Body of pancreas (tissue), 4 donors: Measurements from ENCODE around the gene GAMT. TPM values are rescaled to one million over a fixed set of nuclear protein-coding genes. Genes with fewer than 3 reads are reported as not detected.
"Not testable (repeated sequence)": the region's sequence is repeated elsewhere in the genome, so short reads cannot be mapped to it uniquely, and the experiment has no call there.

Experiments
- ATAC-seq: fragments of 150-250 bp; one replicate; pipeline ENCODE4 v1.9.1; 2016
- DNase-seq, 4 donors: peaks; one replicate each; pipeline ENCODE4 v3.0.0-alpha.2; 2019
- H3K27ac ChIP-seq, 4 donors: fragments of 200-600 bp; sonication (generic); 1 replicate in 3 of 4; 2 replicates in 1 of 4; pipeline versions ENCODE4 v1.5.1 to v1.6.1; 2016 to 2019; ENCODE audit warnings: mild to moderate bottlenecking in 1 of 4, mixed read lengths in 1 of 4, moderate library complexity in 1 of 4
- H3K27me3 ChIP-seq, 2 donors: fragments of 200-600 bp; sonication (generic); one replicate each; pipeline ENCODE4 v1.6.0; 2016; ENCODE audit warnings: mild to moderate bottlenecking in 1 of 2
- H3K36me3 ChIP-seq, 2 donors: fragments of 200-600 bp; sonication (generic); replicated peaks in 1 of 2; 2 replicates each; pipeline ENCODE4 v1.5.1; 2016; ENCODE audit warnings: low read depth in 2 of 2; ENCODE audit not compliant: insufficient read depth in 1 of 2
- H3K4me1 ChIP-seq: fragments of 200-600 bp; sonication (generic); one replicate; pipeline ENCODE4 v1.6.0; 2016
- H3K4me3 ChIP-seq, 2 donors: fragments of 200-600 bp; sonication (generic); 1 replicate in 1 of 2; 2 replicates in 1 of 2; pipeline ENCODE4 v1.5.1; 2016 to 2019
- H3K9me3 ChIP-seq, 3 donors: fragments of 200-600 bp; sonication (generic); 1 replicate in 2 of 3; 2 replicates in 1 of 3; pipeline ENCODE4 v1.5.1; 2016
- POLR2A ChIP-seq, 3 donors: fragments of 450-650 bp; IDR thresholded peaks; one replicate each; pipeline ENCODE4 v1.6.1; 2016; ENCODE audit warnings: antibody characterized with exemption in 3 of 3, mild to moderate bottlenecking in 2 of 3
- WGBS, 2 donors: methylation state at CpG; one replicate each; pipeline ENCODE4 v1.1.5; 2017; 5-methylcytosine and 5-hydroxymethylcytosine counted together
- intact Hi-C: fragments of 100-400 bp; cut with DNase I; formaldehyde crosslinking; loops from one replicate; pipeline ENCODE4 v1.15.1; 2023
- total RNA-seq, 2 donors: library from RNA; depleted of rRNA; stranded (reverse); fragments of >200 nt; gene quantifications; one replicate each; pipeline ENCODE4 v1.1.0, GENCODE V29; 2016
- TF ChIP-seq, protein P1 (sequence below), 7 experiments: fragments of 450-650 bp in 4 of 7; fragments of 200-600 bp in 3 of 7; sonication (generic) in 3 of 7; IDR thresholded peaks; one replicate each; pipeline ENCODE4 v1.5.1; 2016 to 2019; ENCODE audit warnings: antibody characterized with exemption in 7 of 7

Gene GAMT
- total RNA-seq, 2 donors from 2014 or later: 70.2 to 129 TPM

DNA sequence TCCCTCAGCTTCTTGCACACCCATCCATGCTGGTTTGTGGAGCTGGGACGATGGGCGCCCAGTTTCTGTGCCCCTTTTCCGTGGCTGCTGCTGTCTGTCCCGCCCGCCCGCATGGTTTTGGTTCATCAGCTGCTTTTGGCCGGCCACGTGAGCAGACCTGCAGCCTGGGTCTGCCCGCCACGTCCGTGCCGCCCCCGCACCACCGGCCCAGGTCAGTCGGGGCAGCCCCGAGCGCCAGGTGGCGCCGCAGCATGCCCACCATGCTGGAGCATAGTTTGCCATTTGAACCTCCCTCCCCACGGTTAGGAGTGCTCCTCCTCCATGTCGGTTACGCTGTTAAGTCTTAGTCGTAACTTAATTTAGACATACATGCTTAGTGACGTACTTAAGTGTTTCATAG, 21.6 kb upstream of the GAMT start:
- TF ChIP-seq, protein P1, sequence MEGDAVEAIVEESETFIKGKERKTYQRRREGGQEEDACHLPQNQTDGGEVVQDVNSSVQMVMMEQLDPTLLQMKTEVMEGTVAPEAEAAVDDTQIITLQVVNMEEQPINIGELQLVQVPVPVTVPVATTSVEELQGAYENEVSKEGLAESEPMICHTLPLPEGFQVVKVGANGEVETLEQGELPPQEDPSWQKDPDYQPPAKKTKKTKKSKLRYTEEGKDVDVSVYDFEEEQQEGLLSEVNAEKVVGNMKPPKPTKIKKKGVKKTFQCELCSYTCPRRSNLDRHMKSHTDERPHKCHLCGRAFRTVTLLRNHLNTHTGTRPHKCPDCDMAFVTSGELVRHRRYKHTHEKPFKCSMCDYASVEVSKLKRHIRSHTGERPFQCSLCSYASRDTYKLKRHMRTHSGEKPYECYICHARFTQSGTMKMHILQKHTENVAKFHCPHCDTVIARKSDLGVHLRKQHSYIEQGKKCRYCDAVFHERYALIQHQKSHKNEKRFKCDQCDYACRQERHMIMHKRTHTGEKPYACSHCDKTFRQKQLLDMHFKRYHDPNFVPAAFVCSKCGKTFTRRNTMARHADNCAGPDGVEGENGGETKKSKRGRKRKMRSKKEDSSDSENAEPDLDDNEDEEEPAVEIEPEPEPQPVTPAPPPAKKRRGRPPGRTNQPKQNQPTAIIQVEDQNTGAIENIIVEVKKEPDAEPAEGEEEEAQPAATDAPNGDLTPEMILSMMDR (IDR thresholded peaks at IDR 0.05): no peak
- no peak for TF ChIP-seq POLR2A (IDR thresholded peaks at IDR 0.05)

DNA sequence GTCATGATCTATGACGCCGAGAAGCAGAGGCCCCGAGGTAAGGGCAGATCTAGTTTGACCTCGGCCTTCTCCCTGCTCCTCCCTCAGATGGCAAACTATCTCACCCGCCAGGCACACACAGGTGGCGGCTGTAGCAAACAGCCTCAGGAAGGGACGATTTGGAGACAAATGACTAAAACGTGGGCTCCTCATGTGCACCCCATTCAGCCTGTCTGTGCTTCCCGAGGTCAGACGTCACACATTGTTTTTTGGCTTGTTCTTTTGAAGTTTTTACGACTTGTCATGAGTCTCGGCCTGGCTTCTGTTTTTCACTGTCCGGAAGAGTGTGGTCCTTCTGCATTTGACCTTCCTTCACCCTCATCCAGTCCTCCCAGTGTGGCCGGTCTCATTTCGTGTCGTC, 21.0 kb upstream of the GAMT start:
- Histone ChIP-seq H3K4me3 (no peak overlapping the region), H3K27me3 (no peaks in the 10 kb centered on the region), H3K36me3 (peaks cover 15 to 39% of the 10 kb centered on the region in 2 donors), H3K27ac (no peak overlapping the region), H3K9me3 (no peaks in the 10 kb centered on the region), H3K4me1 (peaks cover 19% of the 10 kb centered on the region)
- ATAC-seq (no peak), DNase-seq (no peak)
- intact Hi-C loops: no loop called here
- WGBS, 2 donors: 79 to 87% methylated on average over 12 to 16 of the region's 16 CpGs
- no peak for TF ChIP-seq POLR2A (IDR thresholded peaks at IDR 0.05)
- TF ChIP-seq, protein P1 (IDR thresholded peaks at IDR 0.05): no peak

More for the DNA sequence above, 21.6 kb upstream of the GAMT start:
- H3K27ac ChIP-seq: no peak overlapping the region
- ATAC-seq: no peak
- no peaks in the 10 kb centered on the region for H3K9me3 ChIP-seq
- peaks cover 13% of the 10 kb centered on the region for H3K4me1 ChIP-seq
- intact Hi-C loops: no loop called here
- H3K36me3 ChIP-seq: peaks cover 15 to 39% of the 10 kb centered on the region in 2 donors
- WGBS, 2 donors: 88 to 94% methylated on average over 24 of the region's 24 CpGs
- no peaks in the 10 kb centered on the region for H3K27me3 ChIP-seq
- no peak for DNase-seq
- H3K4me3 ChIP-seq: no peak overlapping the region

DNA sequence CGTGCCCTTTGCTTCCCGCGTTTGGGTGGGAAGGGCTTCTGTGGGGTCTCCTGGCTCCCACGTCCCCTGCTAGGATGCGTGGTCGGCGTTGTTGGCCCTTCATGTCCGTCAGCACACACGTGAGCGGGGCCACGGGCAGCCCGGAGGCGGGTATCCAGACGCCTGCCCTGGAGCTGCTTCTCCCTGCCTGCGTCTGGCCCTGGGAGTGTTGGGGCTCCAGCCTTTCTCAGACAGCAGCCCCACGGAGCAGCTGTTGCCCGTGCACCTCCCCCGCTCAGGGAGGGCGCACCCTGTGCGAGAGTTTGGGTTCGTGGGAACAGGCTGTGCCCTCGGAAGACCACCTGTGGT, 20.6 kb upstream of the GAMT start:
- DNase-seq (no peak), ATAC-seq (no peak)
- no peak overlapping the region for H3K4me3 ChIP-seq
- no peaks in the 10 kb centered on the region for H3K27me3 ChIP-seq
- H3K27ac ChIP-seq: no peak overlapping the region
- intact Hi-C loops: no loop called here
- peaks cover 15 to 39% of the 10 kb centered on the region in 2 donors for H3K36me3 ChIP-seq
- H3K4me1 ChIP-seq: peaks cover 23% of the 10 kb centered on the region
- TF ChIP-seq POLR2A (IDR thresholded peaks at IDR 0.05): no peak
- TF ChIP-seq, protein P1 (IDR thresholded peaks at IDR 0.05): no peak
- WGBS, 2 donors: 86 to 100% methylated on average over 1 to 22 of the region's 22 CpGs
- H3K9me3 ChIP-seq: no peaks in the 10 kb centered on the region

DNA sequence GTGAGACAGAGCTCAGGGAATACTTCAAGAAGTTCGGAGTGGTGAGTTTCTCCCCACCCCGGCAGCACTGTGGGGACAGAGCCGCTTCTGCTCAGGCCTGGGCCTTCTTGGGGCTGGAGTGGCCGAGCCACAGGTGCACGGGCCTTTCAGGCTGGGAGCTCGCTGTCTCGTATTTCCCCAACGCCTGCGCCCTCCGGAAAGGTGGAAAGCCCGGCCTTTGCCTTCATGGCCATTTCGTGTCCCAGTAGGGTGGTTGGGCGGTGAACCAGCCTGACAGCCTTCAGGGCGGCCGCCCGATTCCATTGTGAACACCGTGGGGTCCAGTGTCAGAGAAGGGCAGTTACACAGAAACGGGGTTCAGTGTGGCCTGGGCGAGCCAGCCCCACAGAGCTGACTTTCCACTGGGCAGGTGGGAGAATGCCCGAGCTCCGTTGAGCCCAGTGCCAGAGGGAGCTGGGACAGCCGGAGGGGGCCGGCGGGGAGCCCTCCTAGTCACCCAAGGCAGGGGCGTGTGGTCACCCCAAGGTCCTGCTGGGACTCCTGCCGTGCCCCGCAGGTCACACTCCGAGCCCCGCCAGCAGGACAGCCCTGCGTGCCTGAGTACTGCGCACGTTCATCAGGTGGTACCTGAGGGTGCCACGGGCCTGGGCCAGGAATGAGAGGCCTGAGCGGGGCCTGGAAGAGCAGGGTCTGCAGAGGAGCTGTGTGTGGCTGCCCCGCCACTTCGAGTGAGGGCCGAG, 20.0 kb upstream of the GAMT start:
- TF ChIP-seq, protein P1 (IDR thresholded peaks at IDR 0.05): no peak
- no peak for TF ChIP-seq POLR2A (IDR thresholded peaks at IDR 0.05)
- Histone ChIP-seq H3K27ac (no peak overlapping the region), H3K4me1 (peaks cover 29% of the 10 kb centered on the region), H3K9me3 (no peaks in the 10 kb centered on the region), H3K36me3 (peaks cover 15 to 38% of the 10 kb centered on the region in 2 donors), H3K4me3 (no peak overlapping the region), H3K27me3 (no peaks in the 10 kb centered on the region)
- intact Hi-C loops: no loop called here
- WGBS, 2 donors: 92% methylated on average over 9 to 37 of the region's 37 CpGs
- no peak for ATAC-seq
- DNase-seq: no peak

DNA sequence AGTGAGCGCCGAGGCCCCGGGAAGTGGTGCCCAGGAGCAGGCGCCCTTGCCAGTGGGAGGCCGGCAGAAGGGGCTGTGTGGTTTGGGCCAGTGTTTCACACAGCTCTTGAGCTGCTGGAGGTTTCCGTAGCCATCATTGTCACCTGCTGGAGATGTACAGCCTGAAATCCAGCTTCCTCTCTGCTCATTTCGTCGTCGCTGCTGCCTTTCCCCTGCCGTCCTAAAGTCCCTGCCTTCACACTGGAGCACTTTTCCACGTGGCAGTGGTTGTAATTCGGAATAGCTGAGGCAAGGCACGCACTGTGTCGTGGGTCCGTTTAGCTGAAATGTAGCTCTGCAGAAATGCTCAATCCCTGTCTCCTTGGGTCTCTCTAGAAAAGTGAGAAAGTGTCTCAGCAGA, 19.2 kb upstream of the GAMT start:
- Histone ChIP-seq H3K4me3 (no peak overlapping the region), H3K4me1 (peaks cover 37% of the 10 kb centered on the region), H3K27me3 (no peaks in the 10 kb centered on the region), H3K36me3 (peaks cover 15 to 36% of the 10 kb centered on the region in 2 donors), H3K9me3 (no peaks in the 10 kb centered on the region), H3K27ac (no peak overlapping the region)
- 92 to 95% methylated on average over 15 of the region's 15 CpGs for WGBS, 2 donors
- ATAC-seq (no peak), DNase-seq (no peak)
- no peak for TF ChIP-seq POLR2A (IDR thresholded peaks at IDR 0.05)
- TF ChIP-seq, protein P1 (IDR thresholded peaks at IDR 0.05): no peak
- intact Hi-C loops: no loop called here

DNA sequence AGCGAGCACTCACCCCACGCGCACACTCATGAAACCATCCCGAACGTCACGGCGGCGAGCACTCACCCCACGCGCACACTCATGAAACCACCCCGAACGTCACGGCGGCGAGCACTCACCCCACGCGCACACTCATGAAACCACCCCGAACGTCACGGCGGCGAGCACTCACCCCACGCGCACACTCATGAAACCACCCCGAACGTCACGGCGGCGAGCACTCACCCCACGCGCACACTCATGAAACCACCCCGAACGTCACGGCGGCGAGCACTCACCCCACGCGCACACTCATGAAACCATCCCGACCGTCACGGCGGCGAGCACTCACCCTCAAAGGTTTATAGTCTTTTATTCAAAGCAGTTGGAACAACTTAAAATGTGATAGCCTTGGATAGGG, 18.7 kb upstream of the GAMT start:
- intact Hi-C loops, H3K9me3 ChIP-seq, H3K4me3 ChIP-seq, H3K27me3 ChIP-seq, H3K27ac ChIP-seq, DNase-seq, ATAC-seq: not testable (repeated sequence)
- H3K36me3 ChIP-seq: peaks cover 15 to 35% of the 10 kb centered on the region in 2 donors
- H3K4me1 ChIP-seq: peaks cover 42% of the 10 kb centered on the region
- WGBS, 2 donors: 94 to 96% methylated on average over 13 to 24 of the region's 43 CpGs
